Measurements from ENCODE around the gene PPT2.

The PPT2 gene, protein sequence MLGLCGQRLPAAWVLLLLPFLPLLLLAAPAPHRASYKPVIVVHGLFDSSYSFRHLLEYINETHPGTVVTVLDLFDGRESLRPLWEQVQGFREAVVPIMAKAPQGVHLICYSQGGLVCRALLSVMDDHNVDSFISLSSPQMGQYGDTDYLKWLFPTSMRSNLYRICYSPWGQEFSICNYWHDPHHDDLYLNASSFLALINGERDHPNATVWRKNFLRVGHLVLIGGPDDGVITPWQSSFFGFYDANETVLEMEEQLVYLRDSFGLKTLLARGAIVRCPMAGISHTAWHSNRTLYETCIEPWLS

DNA sequence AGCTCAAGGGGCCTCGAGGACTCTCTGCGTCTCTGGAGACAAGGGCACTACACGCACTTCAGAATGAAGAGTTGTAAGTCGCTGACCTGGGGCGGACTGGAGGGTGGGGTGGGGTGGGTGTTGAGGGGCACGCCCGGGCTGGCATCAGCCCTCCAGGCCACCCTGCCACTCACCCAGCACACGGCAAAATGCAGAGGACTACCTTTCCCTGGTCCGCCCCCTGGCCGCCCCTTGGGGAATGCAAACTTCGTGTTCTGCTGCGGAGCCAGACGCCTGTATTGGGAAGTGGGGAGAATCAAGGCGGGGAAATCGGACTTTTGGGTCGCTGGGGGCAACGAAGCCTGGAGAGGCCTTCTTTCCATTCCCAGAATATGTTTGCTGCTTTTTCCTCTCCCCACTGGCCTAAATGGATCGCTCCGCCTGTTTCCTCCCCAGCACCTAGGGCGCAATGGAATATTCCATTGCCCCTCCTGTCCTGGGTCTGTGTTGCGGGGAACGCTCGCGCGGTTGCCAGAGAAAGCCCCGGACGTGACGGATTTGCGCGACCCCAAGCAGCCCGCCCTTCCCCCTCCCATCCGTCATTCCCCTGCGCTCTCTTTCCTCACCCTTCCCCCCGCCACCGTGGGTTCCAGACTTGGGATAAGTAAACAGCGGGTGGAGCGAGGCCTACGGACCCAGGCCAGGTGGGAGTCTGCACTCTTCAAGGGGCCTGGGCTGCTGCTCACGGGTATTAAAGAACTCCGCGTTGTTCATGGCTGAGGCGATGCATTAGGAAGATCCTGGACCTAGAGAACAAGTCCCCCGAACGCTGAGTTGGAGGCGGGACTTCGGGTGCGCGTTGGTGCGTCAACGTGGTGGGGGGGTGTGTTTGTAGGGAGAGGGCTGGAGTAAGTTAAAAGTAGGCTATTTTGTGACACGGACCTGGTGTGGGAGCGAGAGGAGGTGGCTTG is at the start of gene PPT2:
TSS of gene PPT2 (plus strand) at position 578 of the 950 bp plus-strand sequence. CDS start 454 bp downstream, outside the sequence.
- DNase-seq, result peak; percentile 48

DNA sequence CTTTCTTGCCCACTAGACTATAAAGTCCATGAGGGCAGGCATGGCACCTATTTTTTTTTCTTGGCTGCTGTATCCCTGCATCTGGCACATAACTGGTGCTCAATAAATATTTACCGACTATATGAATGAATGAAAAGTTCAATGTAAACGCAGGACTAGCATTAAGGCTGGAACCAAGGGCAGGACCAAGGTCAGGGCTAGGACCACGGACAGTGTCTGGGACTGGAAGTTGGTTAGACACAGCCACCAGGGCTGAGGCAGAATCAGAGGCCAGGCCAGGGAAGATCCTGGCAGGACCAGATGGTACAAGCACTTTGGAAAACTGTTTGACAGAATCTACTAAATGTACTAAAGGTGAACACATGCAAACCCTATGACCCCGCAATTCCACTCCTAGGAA is 48.5 kb upstream of the PPT2 start:
- DNase-seq, result no peak

DNA sequence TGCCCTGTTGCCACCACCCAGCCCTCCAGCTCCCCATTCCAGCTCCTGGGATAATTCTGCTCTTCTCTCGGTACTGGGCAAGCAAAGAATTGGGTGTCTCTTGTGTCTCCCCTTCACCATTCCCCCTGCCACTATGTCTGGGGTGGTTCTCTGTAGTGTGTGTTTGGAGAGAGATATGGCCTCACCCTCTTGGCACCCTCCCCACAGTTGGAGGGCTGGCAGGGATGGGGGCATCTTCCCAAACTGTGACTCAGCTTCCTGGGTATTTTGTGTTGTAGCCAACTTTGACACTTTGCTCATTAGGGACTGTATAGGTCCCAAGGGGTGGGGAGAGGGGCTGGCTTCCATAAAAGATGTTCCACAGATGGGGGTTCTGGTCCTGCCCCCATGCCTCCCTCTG is 46.5 kb upstream of the PPT2 start:
- DNase-seq, result no peak

DNA sequence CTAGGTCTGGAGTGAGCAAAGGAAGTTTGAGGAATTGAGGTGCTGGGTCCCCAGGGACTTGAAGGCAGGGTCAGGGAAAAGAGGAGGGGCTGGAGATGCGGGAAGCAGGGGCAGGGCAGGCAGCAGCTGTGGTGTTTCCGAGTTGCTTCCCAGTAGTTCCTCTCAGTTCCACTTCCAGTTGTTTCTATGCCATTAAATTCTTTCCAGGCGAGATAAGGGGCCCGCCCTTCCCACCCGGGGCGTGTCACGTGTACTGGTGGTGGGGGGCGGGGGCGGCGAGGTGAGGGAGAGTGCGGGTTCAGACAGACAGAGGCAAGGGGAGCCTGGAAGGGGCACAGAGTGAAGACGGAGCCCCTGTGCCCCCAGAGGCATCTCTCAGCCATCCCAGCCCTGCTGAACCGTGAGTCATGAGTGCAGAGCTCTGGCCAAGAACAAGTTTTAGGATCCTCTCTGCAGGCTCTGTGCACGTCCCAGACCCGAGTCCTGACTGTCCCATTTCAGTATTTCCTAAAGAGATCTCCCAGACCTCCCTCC is 45.8 kb upstream of the PPT2 start:
- DNase-seq, result no peak

DNA sequence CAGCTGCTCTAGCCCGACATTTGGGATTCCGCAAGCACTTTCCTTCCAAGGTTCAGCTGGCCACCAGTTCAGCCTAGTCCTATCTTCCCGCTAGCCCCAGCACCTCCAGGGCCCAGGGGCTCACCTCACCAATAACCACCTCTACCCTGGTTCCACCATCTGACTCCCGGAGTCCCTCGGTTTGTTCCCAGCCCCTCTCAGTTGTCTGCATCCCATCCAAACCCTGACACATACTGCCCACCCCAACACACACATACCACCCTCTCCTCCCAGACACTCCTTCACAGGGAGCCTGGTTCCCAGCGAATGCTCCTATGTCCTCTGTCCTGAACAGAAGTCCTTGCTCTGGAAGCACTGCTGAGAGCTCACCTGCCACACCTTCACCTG is 45.2 kb upstream of the PPT2 start:
- no peak for DNase-seq

DNA sequence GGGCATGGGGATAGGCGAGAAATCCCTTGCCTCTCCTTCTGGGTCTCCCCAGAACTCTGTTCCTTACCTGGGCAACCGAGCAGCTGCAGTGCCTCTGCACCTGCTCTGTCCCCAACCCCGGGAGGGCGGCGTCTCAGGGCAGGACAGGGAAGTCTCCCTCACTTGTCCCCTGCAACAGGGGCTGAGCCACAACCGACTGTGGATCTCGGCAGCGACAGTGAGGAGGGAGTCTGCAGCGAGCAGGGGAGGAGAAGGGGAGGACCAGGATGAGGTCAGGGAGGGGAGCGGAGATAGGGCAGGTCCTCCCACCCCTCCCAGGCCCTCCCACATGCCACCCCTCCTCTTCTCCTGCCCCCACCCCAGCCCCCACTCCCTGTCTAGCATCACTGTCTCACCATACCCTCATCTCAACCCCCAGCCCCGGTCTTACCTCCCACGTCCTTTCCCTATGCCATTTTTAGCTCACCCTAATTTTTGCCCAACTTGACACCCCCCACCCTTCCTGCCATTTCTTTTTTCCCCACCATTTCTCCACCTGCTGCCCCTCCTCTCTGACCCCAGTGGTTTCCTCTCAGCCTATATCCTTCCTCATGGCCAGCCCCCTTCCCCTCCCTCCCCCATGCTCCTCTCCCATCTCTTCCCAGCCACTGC is 44.7 kb upstream of the PPT2 start, which contains the start of gene TNXB:
TSS of gene TNXB (minus strand) at position 225 of the 651 bp plus-strand sequence. CDS start 11,140 bp downstream, outside the sequence.
- DNase-seq, result no peak

DNA sequence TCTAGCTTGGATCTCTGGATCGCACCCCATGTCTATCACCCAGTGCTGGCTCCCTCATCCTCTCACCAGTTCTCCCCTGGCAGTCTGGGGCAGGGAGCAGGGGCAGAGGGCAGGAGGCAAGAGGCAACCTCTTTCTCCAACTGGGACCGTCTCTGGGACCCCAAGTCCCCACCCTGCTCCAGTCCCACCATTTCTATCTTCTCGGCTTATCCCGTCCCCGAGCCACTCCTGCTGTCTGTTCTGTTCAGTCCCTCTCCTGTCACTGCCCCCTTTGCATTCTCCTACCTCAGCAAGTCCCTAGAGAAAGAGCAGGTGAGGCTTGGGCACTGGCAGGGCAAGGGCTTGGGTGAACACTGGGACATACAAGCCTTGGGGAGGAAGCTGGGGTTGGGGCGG is 44.2 kb upstream of the PPT2 start:
- no peak for DNase-seq

DNA sequence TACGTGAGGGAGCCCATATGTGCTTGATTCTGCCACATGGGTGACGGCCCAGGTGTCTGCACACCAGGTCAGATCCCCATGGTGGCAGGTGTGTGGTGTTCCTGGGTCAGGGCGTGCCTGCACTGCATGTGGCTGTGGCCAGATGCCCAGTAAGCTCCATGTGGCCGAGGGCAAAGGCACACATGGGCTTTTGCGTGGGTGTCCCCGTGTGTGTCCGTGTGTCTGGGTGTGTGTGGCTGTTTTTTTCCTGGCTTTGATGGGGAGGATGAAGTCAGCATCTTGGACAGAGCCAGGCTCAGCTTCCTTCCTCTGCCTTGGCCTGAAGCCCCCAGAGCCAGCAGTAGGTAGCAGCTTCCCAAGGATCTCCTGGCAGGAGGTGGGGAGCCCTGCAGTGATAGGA is 43.3 kb upstream of the PPT2 start:
- DNase-seq, result no peak

DNA sequence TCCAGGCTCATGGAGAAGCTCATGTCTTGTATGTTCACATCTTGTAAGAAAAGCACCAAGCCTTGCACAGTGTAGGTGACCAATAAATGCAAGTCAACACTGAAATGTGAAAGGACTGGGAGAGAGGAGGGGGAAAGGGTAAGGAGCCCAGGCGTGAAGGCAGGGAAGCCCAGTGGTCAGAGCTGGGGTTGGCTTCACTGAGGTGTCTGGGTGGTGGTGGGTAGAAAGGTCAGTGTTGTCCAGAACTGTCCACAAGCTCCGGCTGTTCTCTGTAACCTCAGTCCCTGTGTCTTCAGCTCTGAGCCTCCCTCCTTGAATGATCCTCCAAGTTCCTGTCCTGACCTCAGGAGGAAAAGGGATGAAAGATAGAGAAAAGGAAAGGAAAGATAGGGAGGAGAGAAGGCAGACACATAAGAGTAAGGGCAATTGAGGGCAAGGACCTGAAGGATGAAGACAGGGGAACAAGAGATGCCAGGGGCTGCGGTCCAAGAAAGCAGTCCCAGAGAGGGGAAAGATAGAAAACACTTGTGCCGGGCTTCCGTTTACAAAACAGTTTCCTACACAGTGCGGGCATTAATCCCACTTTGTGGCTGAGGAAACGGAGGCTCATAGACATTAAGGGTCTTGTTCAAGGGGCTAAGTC is 42.4 kb upstream of the PPT2 start:
- DNase-seq, result no peak

DNA sequence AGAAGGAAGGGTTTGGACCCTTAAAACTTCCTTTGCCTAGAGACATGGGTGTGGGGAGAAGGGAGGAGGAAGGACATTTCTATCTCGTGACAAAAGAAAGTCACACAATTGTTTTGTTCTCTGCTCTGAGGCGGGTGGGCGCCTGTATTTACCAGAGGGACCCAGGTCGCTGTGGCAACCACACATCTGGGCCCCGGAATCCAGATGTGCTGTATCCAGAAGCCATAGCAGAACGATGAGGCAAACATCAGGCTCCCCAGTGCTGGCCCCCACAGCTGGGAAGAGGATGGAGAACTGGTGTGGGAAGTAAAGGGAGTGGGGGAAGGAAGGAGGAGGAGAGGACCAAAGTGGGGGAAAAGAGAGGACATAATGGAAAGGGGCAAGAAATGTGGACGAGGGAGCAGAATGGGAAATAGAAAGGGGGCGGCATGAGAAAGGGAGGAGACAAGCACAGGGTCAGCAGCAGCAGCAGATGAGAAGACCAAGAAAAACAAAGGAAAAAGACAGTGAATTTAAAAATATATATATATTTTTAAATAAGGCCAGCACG is 41.4 kb upstream of the PPT2 start:
- DNase-seq, result no peak

DNA sequence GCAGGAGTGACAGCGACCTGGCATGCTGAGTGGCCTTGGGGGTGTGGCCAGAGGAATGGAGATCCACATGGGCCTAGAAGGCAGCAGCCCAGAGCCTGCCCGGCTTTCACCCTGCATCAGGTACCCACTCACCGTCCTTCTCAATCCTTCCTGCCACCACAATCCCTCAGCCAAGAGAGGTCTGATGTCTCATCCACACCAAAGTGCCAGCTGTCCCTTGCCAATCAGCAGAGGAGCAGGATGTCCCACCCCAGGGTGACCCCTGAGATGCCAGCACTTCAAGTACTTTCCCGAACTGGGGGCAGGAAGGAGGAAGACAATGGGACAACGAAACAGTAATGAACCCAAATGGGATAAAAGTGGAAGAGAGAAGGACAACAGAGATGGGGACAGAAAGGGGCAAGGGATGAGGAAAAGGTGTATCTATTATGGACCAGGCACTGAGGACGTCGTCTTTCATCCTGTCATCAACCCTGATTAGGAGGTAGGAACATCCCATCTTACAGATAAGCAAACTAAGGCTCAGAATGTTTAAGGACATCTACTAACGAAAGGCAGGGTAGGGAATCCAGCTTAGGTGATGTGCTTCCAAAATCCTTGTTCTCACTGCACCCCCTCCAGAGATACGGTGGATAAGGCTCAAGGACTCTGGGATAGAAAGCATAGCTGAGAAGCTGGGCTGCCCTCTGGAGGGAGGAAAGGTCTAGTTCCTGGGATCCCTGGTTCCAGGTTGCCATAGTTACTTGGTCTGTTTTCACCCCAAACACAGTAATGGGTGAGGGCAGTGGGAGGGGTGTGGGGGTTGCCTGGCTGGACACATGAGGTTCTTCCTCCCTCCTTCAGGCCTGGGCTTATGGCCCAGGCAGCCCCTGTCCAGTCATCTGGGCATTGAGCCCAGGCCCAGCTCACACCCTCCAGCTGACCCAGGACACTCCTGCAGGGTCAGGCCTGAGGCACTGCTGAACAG is 40.3 kb upstream of the PPT2 start:
- DNase-seq, result no peak

DNA sequence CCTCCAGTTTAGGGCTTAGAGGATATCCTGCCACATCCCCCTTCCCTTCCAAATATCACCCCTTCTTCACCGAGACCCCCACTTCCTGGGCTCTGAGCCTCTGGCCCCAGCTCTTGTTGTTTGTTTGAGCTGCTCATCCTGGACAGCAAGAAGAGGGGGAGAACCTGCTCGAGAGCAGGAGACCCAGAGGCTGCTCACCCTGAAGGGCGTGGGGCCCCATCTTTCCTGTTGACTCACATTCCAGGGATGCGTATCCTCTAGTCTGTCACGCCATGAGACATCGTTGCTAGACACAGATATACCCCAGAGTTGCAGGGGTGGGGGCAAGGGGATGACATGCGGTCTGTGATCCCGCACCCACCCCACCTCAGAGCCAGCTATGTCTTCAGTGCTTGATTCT is 39.1 kb upstream of the PPT2 start:
- DNase-seq, result no peak

DNA sequence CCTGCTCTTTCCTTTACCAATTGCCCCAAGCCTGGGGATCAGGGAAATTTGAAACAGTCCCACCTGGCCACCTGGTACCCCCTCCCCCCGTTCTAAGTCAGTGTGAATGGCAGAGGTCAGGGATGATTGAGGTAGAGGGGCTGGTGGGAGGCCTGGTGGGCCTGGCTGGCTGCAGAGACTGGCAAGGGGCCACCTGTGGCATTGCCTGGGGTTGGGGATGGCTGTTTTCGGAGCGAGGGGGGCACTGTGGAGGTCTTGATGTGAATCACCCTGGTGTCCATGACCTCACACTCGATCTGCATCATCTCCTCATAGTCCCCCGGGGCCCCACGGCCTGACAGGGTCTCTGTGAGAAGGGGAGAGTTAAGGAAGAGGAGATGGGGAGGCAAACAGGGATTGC is 38.3 kb upstream of the PPT2 start:
- DNase-seq, result no peak

DNA sequence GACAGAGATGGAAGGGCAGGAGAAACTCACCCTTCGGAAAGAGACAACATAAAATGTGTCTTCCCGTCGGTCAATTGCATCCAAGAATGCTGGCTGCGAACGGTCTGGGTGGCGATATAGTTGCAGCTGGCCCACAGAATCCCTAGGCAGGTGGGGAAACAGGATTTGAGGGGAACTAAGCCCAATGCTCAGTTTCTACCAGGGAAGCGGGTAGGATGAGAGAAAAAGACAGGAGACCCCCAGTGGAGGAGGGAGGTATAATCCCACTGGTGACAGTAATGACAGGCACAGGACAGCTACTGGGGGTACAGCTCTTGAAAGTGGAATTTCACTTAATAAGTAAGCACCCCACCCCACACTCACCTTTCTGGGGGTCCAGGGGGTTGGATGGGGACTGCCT is 37.3 kb upstream of the PPT2 start:
- DNase-seq, result peak; percentile 6

DNA sequence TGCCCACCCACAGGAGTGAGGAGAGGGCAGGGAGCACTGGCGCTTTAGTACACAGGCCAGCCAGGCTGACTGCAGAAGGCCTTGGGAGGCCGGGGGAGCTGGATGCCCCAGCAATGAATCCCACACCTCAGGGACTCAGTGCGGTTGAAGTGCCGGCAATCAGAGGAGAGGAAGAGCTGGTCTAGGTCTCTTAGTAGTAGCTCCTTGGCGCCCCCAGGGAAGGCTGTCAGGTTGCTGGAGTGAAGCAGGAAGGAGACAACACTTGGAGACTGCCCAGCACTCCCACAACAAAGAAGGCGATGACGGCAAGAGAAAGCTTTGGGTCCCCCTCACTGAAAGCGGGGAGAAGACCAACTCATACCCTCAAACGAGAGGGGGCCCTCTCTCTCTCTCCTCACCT is 36.5 kb upstream of the PPT2 start:
- DNase-seq, result no peak

DNA sequence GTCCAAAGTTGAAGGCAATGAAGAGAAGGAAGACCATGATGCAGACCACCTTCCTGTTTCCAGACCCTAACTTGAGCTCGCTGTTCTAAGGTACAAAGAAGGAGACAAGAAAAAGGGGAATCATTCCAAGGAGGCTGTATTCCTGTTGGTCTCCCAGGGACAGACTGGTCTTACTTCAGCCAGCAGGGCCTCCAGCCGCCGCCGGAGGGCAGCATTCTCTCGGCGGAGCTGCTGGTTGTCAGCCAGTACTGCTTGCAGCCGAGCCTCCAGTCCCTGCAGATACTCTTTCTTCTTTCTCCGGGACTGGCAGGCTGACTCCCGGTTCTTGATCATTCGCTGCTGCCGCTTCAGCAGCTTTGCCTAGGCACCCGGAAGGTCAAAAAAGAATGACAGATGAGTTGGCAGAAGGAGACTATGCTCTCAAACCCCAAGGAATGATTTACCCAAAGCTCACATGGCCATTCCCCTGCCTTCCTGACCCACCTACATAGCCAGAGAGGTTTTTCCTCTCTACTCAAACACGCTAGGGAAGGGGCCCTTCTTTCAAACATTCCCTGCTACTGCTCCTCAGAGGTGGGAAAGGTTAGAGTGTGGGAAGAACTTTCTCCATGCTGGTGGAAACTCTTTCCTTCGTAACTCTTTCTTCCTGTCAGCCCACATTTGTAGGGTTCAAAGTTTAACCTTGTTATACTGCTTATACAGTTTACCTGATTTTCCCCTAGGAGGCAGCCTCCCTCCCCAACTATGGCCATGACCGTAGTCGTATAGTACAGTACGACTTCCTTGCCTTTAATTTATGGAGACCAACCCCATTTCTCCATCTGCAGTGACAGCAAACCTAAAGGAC is 34.9 kb upstream of the PPT2 start:
- peak; percentile 55 for DNase-seq

DNA sequence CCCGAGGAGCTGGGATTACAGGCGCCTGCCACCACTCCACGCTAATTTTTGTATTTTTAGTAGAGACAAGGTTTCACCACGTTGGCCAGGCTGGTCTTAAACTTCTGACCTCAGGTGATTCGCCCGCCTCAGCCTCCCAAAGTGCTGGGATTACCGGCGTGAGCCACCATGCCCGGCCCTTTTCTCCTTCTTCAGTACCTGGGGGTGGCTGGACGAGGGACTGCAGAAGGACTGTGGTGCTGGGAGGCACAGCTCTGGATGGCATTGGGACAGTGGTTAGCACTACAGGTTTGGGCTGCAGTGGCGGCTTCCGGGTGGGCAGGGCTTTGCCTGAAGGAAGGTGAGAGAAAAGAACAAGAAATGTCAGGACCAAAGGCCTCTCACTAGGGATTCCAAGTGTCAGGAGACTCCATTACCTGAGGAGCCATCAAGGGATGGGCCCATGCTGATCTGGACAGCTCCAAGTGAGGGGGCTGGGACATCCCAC is 33.3 kb upstream of the PPT2 start:
- DNase-seq, result no peak

DNA sequence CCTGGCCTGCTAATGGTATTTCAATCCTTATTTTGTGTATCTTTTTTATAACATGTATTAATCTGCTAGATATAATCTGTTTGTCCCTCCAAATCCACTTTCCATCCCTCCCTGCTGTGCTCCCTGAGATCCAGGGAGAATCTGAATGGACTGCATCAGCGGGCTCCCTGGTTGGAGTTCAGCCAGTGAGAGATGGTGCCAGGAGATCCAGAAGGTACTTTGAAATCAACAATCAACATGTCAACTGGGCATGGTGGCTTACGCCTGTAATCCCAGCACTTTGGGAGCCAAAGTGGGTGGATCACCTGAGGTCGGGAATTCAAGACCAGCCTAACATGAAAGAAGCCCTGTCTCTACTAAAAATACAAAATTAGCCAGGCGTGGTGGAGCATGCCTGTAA is 30.3 kb upstream of the PPT2 start:
- no peak for DNase-seq

DNA sequence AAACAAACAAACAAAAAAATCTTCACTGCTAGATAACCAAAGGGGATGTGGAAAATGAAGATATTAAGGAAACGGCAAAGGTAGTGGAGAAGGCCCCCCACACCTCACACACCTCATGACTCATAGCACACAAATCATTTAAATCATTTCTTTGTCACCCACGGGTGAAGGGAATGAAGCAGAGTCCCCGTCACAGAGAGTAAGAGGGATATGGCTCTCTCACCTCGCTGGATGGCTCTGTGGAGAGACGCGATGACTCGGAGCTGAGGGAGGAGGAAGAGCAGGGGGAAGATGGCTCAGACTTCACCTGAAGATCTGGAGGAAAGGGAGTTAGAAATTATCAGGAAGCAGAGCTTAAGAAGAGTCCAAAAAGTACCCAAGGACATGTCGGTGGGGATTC is 27.1 kb upstream of the PPT2 start:
- DNase-seq, result no peak

DNA sequence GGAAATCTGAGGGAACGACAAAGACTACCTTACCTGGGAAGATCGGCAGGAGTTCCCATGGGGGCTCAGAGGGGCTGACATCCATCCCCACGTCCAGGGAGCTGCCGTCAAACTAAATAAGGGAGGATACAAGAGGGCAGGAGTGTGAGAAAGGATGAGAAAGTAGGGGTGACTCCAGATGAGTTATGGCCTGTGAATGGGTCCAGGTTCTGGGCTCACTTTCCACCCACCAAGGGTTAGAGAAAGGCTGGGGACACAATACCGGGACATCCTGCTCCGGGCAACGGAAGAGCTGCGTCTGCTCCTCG is 26.6 kb upstream of the PPT2 start:
- no peak for DNase-seq

All from NCI-H1694 (cell line).